ENCODE data around the gene HLA-DMA. TPM values are rescaled to one million over a fixed set of nuclear protein-coding genes. Genes with fewer than 3 reads are reported as not detected.
A peak's percentile ranks its signal among the peaks of the same experiment; 100 is the strongest.

Gene HLA-DMA
- 10 to 100 TPM in 6 of 7 donors, 1 to 10 TPM in 1; 5.7 to 50.4 (median 18.5) TPM for total RNA-seq
- 100 to 1,000 TPM in 1 of 2 donors, 10 to 100 TPM in 1; 19.2 to 162 TPM for polyA plus RNA-seq
- long read RNA-seq, donor 1, transcript HLA-DMA-201 (5 exons, 1,123 nt) = major isoform, 8 of 11 reads
- long read RNA-seq, donor 1, partial matches to known transcripts = 0 of 11 reads
- long read RNA-seq, donor 1, other reads (novel, unspliced or antisense) = 2 of 11 reads
- long read RNA-seq, donor 2, partial matches to known transcripts = 0 of 6 reads
- long read RNA-seq, donor 2, other reads (novel, unspliced or antisense) = 0 of 6 reads
- long read RNA-seq, donor 3, transcript HLA-DMA-201 (5 exons, 1,123 nt) = major isoform, 13 of 22 reads
- long read RNA-seq, donor 3, partial matches to known transcripts = 4 of 22 reads
- long read RNA-seq, donor 3, other reads (novel, unspliced or antisense) = 2 of 22 reads

DNA sequence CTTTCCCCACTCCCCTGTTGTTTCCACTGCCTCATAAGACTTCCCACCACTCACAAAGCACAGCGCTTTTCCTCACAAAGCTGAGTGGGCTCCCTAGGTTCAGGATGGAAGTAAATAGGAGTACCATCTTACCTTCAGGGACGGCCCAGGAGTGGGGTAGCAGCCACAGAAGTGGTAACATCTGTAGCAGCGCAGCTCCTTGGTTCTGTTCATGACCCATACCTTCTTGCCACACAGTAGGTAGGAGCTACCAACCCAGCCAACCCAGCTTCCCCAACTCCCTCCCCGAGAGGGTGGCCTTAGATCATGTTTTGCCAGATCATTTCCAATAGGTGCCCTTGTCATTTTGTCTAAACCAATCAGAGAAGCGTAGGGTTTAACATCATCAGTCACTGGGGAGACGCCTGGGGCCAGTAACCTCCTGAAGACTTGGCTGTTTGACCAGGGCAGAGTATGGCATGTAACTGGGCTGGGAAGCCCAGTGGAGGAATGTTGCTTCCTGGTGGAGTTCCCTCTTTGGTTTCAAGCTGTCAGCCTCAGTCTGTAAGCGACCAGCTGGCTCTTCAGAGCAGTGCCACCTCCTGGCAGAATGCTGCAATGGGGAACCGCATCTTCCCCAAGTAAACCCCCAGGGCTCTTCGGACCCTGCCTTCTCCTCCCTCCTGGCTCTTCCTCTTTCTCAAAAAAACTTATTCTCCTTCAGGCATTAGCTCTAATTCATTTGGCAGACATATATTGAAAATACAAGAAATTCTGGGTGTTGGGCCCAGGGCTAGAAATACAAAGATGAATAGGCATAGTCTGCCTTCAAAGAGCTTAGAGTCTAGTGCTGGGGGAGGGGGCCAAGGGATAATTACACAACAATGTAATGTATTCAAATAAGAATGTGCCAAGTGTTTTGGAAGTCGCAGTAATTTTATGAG is at the start of gene HLA-DMA:
TSS of gene HLA-DMA (minus strand) at position 281 of the 923 bp plus-strand sequence. CDS start at position 220, 61 bp downstream.
- intact Hi-C loops (cut with DNase I) = no loop called here
- WGBS, 3 donors = 39 to 60% (median 47%) methylated on average over 10 of the region's 10 CpGs
- peak; percentile 26 to 66 (median 50) for DNase-seq
- TF ChIP-seq, protein P1, sequence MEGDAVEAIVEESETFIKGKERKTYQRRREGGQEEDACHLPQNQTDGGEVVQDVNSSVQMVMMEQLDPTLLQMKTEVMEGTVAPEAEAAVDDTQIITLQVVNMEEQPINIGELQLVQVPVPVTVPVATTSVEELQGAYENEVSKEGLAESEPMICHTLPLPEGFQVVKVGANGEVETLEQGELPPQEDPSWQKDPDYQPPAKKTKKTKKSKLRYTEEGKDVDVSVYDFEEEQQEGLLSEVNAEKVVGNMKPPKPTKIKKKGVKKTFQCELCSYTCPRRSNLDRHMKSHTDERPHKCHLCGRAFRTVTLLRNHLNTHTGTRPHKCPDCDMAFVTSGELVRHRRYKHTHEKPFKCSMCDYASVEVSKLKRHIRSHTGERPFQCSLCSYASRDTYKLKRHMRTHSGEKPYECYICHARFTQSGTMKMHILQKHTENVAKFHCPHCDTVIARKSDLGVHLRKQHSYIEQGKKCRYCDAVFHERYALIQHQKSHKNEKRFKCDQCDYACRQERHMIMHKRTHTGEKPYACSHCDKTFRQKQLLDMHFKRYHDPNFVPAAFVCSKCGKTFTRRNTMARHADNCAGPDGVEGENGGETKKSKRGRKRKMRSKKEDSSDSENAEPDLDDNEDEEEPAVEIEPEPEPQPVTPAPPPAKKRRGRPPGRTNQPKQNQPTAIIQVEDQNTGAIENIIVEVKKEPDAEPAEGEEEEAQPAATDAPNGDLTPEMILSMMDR (IDR thresholded peaks at IDR 0.05) = peak in 2 of 3 donors; percentile 36 to 44
- TF ChIP-seq POLR2A (IDR thresholded peaks at IDR 0.05) (no peak), EP300 (IDR thresholded peaks at IDR 0.05) (no peak)
- peaks cover 2% of the 10 kb centered on the region for H3K4me1 ChIP-seq (ENCODE audit: insufficient read depth)
- H3K4me3 ChIP-seq = no peak within 1 kb of the TSS
- H3K36me3 ChIP-seq = no peaks in the 10 kb centered on the region
- H3K27me3 ChIP-seq = no peaks in the 10 kb centered on the region
- no peaks in the 10 kb centered on the region for H3K9me3 ChIP-seq
- H3K27ac ChIP-seq = no peak within 1 kb of the TSS

DNA sequence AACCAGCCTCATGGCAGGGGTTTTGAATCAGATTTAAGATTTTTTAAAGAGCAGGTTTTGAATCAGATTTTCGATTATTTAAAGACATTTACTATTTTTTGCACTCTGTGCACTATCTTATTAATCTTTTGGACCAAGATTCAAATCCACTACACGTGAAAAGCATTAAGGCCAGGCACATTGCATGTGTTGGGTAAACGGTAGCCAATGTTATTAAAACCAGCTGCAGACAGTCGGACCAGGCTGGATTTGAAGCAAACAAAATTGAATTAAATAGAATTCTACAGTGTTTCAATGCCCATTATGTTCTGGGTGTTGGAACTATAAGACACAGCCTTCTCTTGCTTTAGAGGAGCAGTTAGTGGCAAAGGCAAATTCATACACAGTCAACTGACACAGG is 48.8 kb upstream of the HLA-DMA start:
- Histone ChIP-seq H3K4me3 (no peak overlapping the region), H3K36me3 (no peaks in the 10 kb centered on the region), H3K27ac (no peak overlapping the region), H3K4me1 (ENCODE audit: insufficient read depth) (no peaks in the 10 kb centered on the region), H3K27me3 (no peaks in the 10 kb centered on the region), H3K9me3 (no peaks in the 10 kb centered on the region)
- 47 to 56% (median 49%) methylated on average over 4 of the region's 4 CpGs for WGBS, 3 donors
- DNase-seq = no peak
- intact Hi-C loops (cut with DNase I) = loop anchor here in 2 of 4 donors (10.0 kb wide), 1 partner anchor 243 kb away; no protein-coding TSS in a partner anchor
- TF ChIP-seq, protein P1 (IDR thresholded peaks at IDR 0.05) = no peak
- TF ChIP-seq EP300 (IDR thresholded peaks at IDR 0.05) (no peak), POLR2A (IDR thresholded peaks at IDR 0.05) (no peak)

DNA sequence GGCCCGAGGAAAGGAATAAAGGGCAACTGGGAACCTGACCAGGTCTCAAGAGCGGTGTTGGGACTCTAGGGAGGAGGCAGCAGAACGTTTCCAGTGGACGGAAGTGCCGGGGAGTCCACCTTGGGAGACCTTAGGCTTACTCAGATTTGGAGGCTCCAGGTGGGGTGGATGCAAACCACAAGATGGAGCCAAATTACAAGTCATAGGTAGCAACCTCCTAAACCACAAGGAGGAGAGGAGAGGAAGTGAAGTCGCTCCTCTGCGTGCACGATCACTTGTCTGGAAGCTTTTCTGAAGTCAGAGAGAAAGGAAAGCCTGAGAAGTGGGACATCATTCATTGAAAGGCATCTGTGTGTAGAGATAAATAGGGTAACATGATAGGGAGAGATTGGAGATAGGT is 47.2 kb upstream of the HLA-DMA start:
- Histone ChIP-seq H3K27me3 (no peaks in the 10 kb centered on the region), H3K36me3 (no peaks in the 10 kb centered on the region), H3K4me3 (no peak overlapping the region), H3K9me3 (no peaks in the 10 kb centered on the region), H3K27ac (no peak overlapping the region), H3K4me1 (ENCODE audit: insufficient read depth) (no peaks in the 10 kb centered on the region)
- TF ChIP-seq EP300 (IDR thresholded peaks at IDR 0.05) = no peak
- TF ChIP-seq, protein P1 (IDR thresholded peaks at IDR 0.05) = no peak
- no peak for TF ChIP-seq POLR2A (IDR thresholded peaks at IDR 0.05)
- intact Hi-C loops (cut with DNase I) = loop anchor here in 2 of 4 donors (10.0 kb wide), 1 partner anchor 245 kb away; no protein-coding TSS in a partner anchor
- WGBS, 3 donors = 37 to 44% (median 39%) methylated on average over 8 of the region's 8 CpGs
- no peak for DNase-seq

DNA sequence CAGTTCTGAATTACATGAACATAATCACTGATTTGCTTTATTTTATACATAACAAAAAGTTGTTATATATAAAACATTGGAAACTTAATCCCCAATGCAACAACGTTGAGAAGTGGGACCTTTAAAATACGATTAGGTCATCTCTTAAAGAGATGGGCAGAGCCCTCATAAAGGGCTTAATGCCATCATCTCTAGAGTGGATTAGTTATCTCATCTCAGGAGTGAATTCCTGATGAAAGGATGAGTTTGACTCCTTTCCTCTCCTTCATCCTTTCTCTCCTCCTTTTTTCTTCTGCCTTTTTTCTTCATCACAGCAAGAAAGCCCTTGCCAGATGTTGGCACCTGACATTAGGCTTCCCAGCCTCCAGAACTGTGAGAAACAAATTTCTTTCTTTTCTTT is 42.6 kb upstream of the HLA-DMA start:
- no peak overlapping the region for H3K4me3 ChIP-seq
- H3K36me3 ChIP-seq = no peaks in the 10 kb centered on the region
- no peaks in the 10 kb centered on the region for H3K27me3 ChIP-seq
- no peaks in the 10 kb centered on the region for H3K9me3 ChIP-seq
- 31 to 39% (median 37%) methylated on average over 2 of the region's 2 CpGs for WGBS, 3 donors
- DNase-seq = no peak
- TF ChIP-seq EP300 (IDR thresholded peaks at IDR 0.05) (no peak), POLR2A (IDR thresholded peaks at IDR 0.05) (no peak)
- TF ChIP-seq, protein P1 (IDR thresholded peaks at IDR 0.05) = no peak
- H3K27ac ChIP-seq = no peak overlapping the region
- intact Hi-C loops (cut with DNase I) = no loop called here
- H3K4me1 ChIP-seq (ENCODE audit: insufficient read depth) = no peaks in the 10 kb centered on the region
